Endothelial cell (in vitro differentiated cells): ENCODE data around the gene AGBL1. TPM values are rescaled to one million over a fixed set of nuclear protein-coding genes. Genes with fewer than 3 reads are reported as not detected.

Source experiments
- DNase-seq: peaks from one replicate; pipeline ENCODE4 v3.0.0; 2021; ENCODE audit warnings: low spot score
- H3K27ac Mint-ChIP-seq: one replicate; pipeline ENCODE4 v1.8.0; 2021; ENCODE audit warnings: mixed read lengths, inconsistent platforms; ENCODE audit not compliant: unreplicated experiment
- H3K27me3 Mint-ChIP-seq: one replicate; pipeline ENCODE4 v1.8.0; 2021; ENCODE audit warnings: mild to moderate bottlenecking, moderate library complexity, mixed read lengths, inconsistent platforms; ENCODE audit not compliant: unreplicated experiment
- H3K36me3 Mint-ChIP-seq: one replicate; pipeline ENCODE4 v1.8.0; 2021; ENCODE audit warnings: mild to moderate bottlenecking, low read depth, mixed read lengths, inconsistent platforms; ENCODE audit not compliant: unreplicated experiment
- H3K4me1 Mint-ChIP-seq: one replicate; pipeline ENCODE4 v1.8.0; 2021; ENCODE audit warnings: mild to moderate bottlenecking, mixed read lengths, inconsistent platforms; ENCODE audit not compliant: unreplicated experiment
- H3K4me3 Mint-ChIP-seq: one replicate; pipeline ENCODE4 v1.8.0; 2021; ENCODE audit warnings: mild to moderate bottlenecking, mixed read lengths, inconsistent platforms; ENCODE audit not compliant: unreplicated experiment
- H3K9me3 Mint-ChIP-seq: one replicate; pipeline ENCODE4 v1.8.0; 2021; ENCODE audit warnings: mixed read lengths, inconsistent platforms; ENCODE audit not compliant: unreplicated experiment
- CTCF ChIP-seq: fragments of 200-600 bp; sonication (generic); IDR thresholded peaks from one replicate; pipeline ENCODE4 v1.5.0; 2021; ENCODE audit warnings: antibody characterized with exemption; ENCODE audit not compliant: unreplicated experiment
- total RNA-seq: library from RNA; stranded (reverse); fragmentation: NEBNext Ultra II Directional; extraction: Animal tissue kit (Norgen Biotek cat#: 25700); gene quantifications from one replicate; pipeline ENCODE4 v1.2.1, GENCODE V29; 2021; ENCODE audit not compliant: unreplicated experiment

Gene AGBL1
- total RNA-seq, 1 donor from 2014 or later = 0.03 TPM

- H3K4me3 Mint-ChIP-seq = no peak overlapping the region
- no peaks in the 10 kb centered on the region for H3K4me1 Mint-ChIP-seq
- no peaks in the 10 kb centered on the region for H3K36me3 Mint-ChIP-seq
- no peak for DNase-seq
- H3K27ac Mint-ChIP-seq = no peak overlapping the region
- TF ChIP-seq CTCF = no peak
- peaks cover 1% of the 10 kb centered on the region for H3K27me3 Mint-ChIP-seq
- no peaks in the 10 kb centered on the region for H3K9me3 Mint-ChIP-seq
Observed at GRCh38 chr15:86588413-86588812, 508.7 kb downstream of the AGBL1 start.

- Mint-ChIP-seq H3K4me1 (no peaks in the 10 kb centered on the region), H3K4me3 (no peak overlapping the region), H3K27me3 (no peaks in the 10 kb centered on the region), H3K9me3 (no peaks in the 10 kb centered on the region), H3K36me3 (no peaks in the 10 kb centered on the region), H3K27ac (no peak overlapping the region)
- DNase-seq = no peak
- no peak for TF ChIP-seq CTCF
Observed at GRCh38 chr15:86590461-86590860, 510.8 kb downstream of the AGBL1 start.

GRCh38 chr15:86591158-86591557 lies 511.5 kb downstream of the AGBL1 start:
- H3K36me3 Mint-ChIP-seq = no peaks in the 10 kb centered on the region
- no peaks in the 10 kb centered on the region for H3K4me1 Mint-ChIP-seq
- DNase-seq = no peak
- TF ChIP-seq CTCF = no peak
- H3K27me3 Mint-ChIP-seq = no peaks in the 10 kb centered on the region
- no peak overlapping the region for H3K27ac Mint-ChIP-seq
- H3K9me3 Mint-ChIP-seq = no peaks in the 10 kb centered on the region
- no peak overlapping the region for H3K4me3 Mint-ChIP-seq

- H3K36me3 Mint-ChIP-seq = no peaks in the 10 kb centered on the region
- H3K27ac Mint-ChIP-seq = no peak overlapping the region
- no peak for DNase-seq
- no peak overlapping the region for H3K4me3 Mint-ChIP-seq
- H3K27me3 Mint-ChIP-seq = no peaks in the 10 kb centered on the region
- H3K9me3 Mint-ChIP-seq = no peaks in the 10 kb centered on the region
- TF ChIP-seq CTCF = no peak
- H3K4me1 Mint-ChIP-seq = no peaks in the 10 kb centered on the region
Observed at GRCh38 chr15:86591994-86592735, 512.5 kb downstream of the AGBL1 start.

- Mint-ChIP-seq H3K27ac (no peak overlapping the region), H3K36me3 (no peaks in the 10 kb centered on the region), H3K4me1 (no peaks in the 10 kb centered on the region), H3K4me3 (no peak overlapping the region), H3K27me3 (no peaks in the 10 kb centered on the region), H3K9me3 (no peaks in the 10 kb centered on the region)
- DNase-seq = no peak
- no peak for TF ChIP-seq CTCF
Observed at GRCh38 chr15:86595741-86596140, 516.1 kb downstream of the AGBL1 start.
